PC-9 (cell line): ENCODE measurements around the gene DMBT1.

ENCODE experiments used
- EZH2 ChIP-seq: fragments of 200-600 bp; sonication (generic); IDR thresholded peaks from 2 replicates; pipeline ENCODE4 v1.8.0; 2017; ENCODE audit warnings: antibody characterized with exemption, low read depth
- TF ChIP-seq, protein P1 (sequence below): fragments of 200-600 bp; sonication (generic); conservative IDR thresholded peaks from 2 replicates; pipeline ENCODE4 v1.6.1; 2017; ENCODE audit warnings: mixed run types, antibody characterized with exemption, mild to moderate bottlenecking, moderate library complexity

DNA sequence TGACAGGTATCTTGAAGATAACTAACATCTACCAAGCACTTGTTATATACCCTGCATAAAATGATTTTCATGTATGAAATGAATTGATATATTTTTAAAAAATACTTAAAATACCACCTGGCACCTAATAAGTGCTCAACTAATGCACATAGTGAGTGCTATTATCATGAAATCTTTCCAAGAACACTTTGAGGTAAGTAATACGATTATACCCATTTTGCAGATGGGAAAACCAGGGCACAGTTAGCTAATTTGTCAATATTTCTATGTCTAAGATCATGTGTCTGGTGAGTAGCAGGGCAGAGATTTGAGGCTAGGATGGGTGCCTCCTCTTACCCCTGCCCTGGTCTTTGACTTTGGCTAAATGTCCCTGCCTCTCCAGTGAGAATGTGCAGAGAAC is 6.1 kb downstream of the DMBT1 start:
- TF ChIP-seq, protein P1, sequence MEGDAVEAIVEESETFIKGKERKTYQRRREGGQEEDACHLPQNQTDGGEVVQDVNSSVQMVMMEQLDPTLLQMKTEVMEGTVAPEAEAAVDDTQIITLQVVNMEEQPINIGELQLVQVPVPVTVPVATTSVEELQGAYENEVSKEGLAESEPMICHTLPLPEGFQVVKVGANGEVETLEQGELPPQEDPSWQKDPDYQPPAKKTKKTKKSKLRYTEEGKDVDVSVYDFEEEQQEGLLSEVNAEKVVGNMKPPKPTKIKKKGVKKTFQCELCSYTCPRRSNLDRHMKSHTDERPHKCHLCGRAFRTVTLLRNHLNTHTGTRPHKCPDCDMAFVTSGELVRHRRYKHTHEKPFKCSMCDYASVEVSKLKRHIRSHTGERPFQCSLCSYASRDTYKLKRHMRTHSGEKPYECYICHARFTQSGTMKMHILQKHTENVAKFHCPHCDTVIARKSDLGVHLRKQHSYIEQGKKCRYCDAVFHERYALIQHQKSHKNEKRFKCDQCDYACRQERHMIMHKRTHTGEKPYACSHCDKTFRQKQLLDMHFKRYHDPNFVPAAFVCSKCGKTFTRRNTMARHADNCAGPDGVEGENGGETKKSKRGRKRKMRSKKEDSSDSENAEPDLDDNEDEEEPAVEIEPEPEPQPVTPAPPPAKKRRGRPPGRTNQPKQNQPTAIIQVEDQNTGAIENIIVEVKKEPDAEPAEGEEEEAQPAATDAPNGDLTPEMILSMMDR: no peak
- TF ChIP-seq EZH2: no peak
